HG03521 (cell line): ENCODE measurements around the gene DPP8.
"Not testable (repeated sequence)": the region's sequence is repeated elsewhere in the genome, so short reads cannot be mapped to it uniquely, and the experiment has no call there.

Source experiments
- ATAC-seq: cut with Tn5 transposase; IDR thresholded peaks from one replicate; pipeline ENCODE4 v1.9.1; 2021; ENCODE audit warnings: mild to moderate bottlenecking, moderate library complexity; ENCODE audit not compliant: unreplicated experiment

The DPP8 gene

DNA sequence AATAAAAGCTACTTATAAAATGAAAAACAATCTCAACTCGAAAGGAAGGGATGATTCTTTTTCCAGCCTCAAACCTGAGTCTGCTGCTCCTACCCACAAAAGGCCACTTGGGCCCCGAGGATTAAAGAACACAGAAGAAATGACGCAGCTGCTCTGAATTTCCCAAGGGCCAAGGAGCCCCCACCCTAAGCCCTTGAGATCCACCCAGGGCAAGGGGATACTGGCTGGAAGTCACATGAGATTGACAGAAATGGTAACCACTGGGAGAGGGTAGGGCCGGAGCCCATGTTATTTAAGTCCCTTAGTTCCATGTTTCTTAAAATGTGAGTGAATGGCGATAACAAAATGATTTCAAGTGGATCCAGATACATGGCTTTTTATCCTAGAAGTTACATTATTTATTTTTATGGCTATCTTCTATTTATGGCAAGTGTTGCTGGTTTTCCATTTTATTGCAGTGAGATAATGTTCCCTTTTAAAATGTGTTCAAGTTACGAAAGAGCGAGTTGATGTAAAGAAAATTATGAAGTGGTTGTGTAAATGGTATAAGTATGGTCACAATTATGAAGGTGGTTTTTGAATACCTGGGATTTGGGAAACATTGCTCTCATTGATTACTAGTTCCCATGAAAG is 111.6 kb downstream of the DPP8 start:
- no peak for ATAC-seq

DNA sequence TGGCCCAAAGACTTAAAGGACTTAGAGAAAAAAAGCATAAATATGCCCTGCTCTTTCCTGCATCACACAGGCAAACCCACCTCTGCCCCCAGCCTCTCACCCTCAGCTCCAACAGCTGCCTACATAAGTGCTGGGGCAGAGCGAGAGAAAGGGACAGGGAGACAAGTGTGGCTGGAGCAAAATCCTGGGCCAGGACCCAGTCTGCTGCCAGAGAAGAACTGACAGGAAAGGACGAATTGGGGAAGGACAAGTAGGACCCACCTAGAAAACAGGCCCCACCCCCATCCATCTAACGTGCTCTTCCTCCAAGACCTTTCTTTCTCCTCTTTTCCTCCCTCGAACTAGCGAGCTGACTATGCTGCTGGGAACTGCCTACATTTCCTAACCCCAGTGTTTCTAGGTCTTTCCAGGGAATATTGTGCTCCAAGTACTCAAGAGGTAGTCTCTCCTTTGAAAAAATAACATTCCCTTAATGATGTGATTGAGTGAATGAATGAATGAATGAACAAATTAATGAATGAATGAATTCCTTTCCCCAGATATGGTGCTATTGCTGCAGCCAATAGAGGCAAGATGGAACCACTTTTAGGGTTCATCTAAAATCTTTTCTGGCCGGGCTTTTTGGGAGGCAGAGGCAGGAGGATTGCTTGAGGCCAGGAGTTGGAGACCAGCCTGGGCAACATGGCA is 113.2 kb downstream of the DPP8 start:
- ATAC-seq: no peak

DNA sequence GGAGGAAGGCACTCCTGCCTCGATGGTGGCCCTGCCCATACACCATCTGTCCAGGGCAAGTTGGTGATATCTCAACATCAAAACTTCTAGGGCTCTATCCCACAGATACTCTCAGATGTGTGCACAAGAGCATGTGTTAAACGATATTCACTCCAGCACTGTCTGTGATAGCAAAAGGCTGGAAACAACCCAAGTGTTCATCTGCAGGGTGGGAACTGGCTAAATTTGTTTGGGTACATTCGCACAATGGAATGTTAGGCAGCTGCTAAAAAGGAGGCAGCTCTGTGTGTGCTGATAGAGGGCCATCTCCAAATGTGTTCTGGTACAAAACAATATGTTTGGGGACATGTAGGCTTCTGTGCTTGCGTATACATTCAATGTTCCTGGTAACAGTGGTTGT is 114.5 kb downstream of the DPP8 start:
- no peak for ATAC-seq

DNA sequence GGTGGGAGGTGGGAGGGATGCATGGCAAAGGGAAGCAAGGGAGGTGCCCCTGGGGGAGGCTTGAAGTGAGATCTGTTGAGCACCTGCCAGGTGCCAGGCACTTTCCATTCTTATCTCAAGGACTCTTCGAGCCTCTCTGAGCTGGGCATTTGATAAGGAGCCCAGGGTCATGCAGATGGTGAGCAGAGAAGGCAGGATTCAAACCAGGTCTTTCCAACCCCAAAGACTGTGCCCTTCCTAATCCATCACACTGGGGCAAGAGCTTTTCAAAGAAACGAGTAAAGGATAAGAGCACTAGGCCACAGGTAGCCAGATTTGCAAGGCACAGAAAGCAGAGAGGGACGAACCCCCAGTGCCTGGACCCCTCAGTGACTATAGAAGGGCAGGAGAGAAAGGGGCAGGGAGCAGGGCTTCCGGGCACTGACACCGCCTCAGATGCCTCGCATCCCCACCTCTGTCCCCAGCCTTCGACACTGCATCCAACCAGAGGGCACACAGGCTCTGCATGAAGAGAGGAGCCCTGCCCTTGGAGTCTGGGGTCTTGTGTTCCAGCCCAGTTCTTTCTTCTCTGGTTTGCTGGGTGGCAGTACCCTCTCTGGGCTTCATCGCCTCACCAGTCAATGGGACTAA is 115.8 kb downstream of the DPP8 start:
- ATAC-seq: no peak

DNA sequence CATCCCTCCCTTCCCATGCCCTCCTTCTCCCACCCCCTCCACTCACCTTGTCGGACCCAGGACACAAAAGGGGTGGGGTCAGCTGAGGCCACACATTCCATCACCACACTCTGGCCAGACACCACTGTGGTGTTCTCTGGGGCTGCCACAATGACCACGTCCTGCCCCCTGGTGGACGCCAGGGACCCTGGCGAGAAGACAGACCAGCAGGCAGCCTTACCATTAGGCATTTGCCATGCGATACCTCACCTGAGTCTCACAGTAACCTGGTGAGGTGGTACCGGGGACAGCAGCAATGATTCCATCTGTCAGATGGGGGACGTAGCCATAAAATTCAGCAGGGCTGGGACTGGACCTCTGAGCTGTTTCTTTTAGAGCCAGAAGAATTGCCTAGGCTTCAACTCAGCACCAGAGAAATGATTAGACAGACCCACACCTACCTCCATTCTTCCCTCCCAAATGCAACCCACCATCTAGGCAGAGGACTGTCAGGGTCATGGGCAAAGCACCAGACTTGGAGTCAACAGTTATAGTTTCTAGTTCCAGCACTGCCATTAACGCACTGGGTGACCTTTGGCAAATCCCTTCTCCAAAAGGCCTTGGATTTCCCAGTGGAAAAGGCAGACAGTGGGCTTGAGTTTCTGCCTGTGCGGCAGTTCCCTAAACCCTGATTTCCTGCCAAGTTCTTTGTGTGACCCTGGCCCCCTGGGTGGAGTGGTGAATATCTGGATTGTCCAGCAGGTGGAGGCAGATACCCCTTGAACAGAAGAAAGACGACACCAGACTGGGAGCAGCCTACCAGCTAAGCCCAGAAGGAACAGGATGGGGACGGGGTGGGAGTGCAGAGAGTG is 116.5 kb downstream of the DPP8 start:
- no peak for ATAC-seq

DNA sequence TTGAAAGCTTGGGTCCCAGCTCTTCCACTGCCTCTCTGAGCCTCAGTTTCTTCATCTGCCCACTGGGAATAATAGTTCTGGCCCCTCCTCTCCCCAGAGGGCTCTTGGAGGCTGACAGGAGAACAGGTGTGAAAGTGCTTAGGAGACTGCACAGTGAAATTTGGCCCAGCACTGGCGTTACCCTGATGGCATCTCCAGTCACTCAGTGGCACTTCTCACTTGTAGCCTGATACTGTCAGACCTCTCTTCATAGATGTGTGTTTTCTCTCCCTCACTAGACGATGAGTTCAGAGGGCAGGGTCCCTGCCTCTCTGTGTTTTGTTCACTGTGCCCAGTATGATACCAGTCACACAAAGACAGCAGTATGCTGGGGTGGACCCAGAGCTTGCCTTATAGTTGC is 117.5 kb downstream of the DPP8 start:
- no peak for ATAC-seq

DNA sequence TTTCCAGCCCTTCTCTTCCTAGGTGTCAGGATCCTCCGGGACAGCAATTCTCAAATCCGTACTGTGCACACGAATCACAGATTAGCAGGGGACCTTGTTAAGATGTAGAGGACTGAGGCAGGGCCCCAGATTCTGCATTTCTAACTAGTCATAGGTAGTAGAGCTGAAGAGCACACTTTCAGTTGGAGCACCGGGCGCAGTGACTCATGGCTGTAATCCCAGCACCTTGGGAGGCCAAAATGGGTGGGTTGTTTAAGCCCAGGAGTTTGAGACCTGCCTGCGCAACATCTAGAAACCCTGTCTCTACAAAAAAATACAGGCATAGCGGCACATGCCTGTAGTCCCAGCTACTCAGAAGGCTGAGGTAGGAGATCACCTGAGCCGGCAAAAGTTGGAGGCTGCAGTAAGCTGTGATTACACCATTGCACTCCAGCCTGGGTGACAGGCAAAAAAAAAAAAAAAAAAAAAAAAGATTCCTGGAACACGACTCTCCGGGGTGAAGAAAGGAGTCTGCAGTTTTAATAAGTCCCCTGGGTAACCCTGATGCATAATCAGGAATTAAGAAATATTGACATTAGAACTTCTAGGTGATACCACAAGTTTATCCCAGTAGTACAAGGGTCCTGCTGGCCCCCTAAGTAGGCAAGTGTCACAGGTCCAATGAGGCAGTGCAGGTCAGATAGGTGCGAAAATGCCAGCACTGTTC is 118.3 kb downstream of the DPP8 start:
- ATAC-seq: no peak

DNA sequence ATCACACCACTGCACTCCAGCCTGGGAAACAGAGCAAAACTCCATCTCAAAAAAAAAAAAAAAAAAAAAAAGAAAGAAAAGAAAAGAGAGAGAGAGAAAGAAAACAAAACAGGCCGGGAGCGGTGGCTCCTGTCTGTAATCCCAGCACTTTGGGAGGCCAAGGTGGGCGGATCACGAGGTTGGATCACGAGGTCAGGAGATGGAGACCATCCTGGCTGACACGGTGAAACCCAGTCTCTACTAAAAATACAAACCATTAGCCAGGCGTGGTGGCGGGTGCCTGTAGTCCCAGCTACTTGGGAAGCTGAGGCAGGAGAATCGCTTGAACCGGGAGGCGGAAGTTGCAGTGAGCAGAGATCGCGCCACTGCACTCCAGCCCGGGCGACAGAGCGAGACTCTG is 119.0 kb downstream of the DPP8 start:
- not testable (repeated sequence) for ATAC-seq

DNA sequence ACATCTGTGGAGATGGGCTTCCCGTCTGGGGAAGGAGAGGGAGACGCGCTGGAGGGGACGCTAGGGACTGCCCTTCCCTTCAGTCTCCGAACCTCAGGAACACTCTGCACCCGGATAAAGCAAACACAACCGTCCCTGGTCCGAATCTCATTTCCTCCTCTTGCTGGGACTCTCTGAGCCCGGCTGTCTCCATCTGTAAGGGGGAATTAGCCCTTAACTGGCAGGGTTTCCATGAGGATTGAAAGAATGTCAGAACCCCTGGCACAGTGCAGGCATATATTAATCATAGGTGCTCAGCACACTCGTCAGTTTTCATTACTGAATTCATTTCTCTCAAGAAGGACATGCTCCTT is 120.5 kb downstream of the DPP8 start:
- ATAC-seq: no peak

DNA sequence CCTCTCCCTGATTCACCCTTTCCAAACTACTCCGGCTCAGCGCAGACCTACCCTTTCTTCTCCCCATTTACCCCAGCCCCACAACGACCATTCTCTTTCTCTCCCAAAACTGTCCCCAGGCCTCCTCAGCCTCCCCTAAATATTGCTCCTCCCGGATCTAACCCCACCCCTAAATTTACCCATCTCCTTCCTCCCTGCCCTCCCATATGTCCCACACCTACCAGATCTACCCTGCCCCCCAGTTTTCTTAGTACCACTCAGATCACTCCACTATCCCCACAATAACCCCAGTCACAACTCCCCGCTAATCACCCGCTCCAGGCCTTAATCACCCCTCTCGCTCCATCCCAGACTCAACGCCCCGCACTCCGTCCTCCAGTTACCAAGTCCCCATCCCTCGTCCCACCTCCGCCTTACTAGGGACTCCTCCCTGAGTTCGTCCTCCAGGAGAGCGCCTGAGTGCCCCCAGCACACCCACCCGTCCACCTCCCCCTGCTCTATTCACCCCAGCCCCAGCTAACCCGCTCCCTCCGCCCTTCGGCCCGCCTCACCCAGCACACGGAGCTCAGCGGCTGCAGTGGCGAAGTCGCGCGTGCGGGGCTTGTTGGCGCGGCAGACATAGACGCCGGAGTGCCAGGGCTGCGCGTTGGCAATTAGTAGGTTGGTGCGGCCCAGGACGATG is 121.1 kb downstream of the DPP8 start:
- no peak for ATAC-seq

DNA sequence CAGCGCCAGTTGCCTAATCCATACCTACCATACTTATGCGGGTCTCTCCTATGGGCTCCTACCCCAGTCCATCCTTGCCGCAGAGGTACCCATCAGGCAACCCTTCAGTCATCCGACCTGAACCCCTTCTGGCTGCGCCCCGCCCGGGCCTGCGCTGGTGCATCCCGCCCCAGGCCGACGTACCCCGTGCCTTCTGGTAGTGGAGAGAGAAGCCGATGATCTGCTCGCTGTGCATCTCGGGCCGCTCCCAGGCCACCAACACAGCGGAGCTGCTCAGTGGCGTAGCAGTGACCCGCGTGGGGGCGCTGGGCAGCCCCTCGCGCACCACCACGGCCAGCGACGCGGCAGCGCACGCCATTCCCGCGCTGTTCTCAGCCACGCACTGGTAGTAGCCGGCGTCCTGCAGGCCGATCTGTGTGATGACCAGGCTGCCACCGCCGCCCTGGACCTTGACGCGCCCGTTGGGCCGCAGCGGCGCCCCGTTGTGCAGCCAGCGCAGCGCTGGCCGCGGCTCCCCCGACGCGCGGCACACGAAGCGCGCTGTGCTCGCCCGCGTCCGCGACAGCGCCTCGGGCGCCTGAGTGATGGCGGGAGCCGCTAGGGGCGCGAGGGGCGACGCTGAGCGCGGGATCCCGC is 121.8 kb downstream of the DPP8 start:
- no peak for ATAC-seq

DNA sequence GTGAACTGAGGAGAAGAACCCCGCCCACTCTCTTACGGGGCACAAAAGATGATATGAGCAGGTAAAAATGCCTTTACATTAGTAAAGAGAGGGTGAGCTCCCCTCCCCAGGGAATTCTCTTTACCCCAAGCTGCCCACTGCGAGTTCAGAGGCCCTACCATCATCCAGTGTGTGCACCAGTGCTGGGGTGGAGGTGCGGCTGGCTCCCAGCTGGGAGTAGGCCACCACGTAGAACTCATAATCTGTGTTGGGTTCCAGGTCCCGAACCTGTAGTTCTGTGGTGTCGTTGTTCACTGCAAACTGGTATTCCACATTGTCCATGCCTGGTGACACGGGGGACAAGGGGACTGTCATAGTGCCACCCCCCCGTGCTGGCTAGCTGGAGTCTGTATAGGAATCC is 122.6 kb downstream of the DPP8 start:
- ATAC-seq: no peak

DNA sequence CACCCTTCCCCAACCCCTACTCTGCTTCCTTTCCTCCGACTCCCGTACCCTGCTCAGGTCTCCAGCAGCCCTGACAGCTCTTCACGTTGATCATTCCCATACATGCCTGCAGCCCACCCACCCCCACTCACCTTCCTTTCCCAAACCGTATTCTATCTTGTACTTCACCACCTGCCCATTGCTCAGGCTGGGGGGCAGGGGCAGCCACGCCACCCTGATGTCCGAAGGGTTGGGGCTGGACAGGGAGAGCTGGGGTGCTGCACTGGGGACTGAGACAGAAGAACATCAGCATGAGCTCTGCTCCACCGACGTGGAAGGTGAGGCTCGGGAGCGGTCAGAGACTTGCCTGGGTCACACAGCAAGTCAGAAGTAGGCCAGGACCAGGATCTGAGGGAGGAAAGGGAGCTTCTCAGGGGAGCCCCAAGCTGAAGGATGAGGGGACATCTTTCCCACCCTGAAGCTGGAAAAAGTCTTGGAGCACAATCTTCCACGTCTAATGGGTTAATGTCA is 123.2 kb downstream of the DPP8 start:
- ATAC-seq: no peak

DNA sequence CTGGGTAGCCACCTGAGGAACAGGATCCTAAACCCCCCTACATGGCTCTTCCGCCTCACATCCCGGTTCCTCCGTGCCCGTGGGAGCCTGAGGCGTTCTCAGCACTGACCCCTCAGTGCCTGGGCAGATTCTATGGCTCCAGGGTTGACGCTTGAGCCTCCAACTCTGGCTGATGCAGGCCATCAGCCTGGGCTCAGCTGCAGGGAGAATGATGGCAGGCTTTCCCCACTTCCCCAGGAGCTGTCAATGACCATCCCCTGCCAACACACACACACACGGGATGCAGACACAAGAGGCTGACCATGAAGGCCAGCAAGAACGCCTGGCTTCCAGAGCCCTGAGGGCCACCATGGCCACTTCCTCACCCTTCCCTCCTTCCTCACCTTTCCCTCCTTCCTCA is 123.9 kb downstream of the DPP8 start:
- ATAC-seq: no peak

DNA sequence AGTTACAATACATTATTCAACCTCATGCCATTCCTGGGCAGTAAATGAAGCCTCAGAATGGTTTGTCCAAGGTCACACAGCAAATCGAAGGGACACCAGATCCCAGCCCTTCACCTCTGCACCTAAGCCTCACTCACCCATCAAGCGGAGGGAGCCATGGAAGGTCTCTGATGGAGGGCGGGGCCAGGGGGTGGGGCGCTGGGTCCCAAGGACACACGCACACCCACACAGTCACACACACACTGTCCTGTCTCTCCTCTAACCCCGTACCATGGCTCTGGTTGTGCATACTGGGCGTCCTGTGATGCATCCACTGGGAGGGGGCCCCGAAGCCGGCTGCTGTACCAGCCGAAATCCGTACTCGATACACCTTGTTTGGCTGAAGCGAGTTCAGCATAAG is 124.4 kb downstream of the DPP8 start:
- ATAC-seq: no peak
